PC-9 (cell line): ENCODE results near the gene OLFML2A.

Source experiments
- CTCF ChIP-seq: fragments of 200-600 bp; sonication (generic); conservative IDR thresholded peaks from 2 replicates; pipeline ENCODE4 v1.6.1; 2017; ENCODE audit warnings: mixed run types, antibody characterized with exemption, mild to moderate bottlenecking, moderate library complexity
- EZH2 ChIP-seq: fragments of 200-600 bp; sonication (generic); IDR thresholded peaks from 2 replicates; pipeline ENCODE4 v1.8.0; 2017; ENCODE audit warnings: antibody characterized with exemption, low read depth

- peak; percentile 64 for TF ChIP-seq CTCF
- TF ChIP-seq EZH2, result no peak
Measured at GRCh38 chr9:124839612-124840299, 62.8 kb downstream of the OLFML2A start.
